ENCODE results near the gene HAO1.

The HAO1 gene

DNA sequence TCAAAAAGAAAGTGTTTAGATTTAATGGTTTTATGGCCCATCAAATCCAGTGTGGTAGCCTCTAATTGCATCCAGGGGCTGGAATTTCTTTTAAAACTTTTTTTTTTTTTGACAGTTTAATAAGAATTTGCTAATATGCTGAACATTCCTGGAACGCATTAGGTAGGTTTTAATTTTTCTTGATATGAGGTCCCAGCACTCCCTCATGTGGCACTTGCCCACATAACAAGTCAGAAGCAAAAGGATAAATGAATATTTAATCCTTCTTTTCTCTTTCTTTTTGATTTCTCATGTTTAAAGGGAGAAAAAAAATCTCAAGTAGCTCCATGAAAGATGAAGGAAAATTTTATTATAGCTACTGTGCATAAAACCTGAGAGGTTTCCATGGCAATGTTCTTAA lies 13.5 kb downstream of the HAO1 start:
- peak; percentile 22 for DNase-seq (ENCODE audit: low spot score)

DNA sequence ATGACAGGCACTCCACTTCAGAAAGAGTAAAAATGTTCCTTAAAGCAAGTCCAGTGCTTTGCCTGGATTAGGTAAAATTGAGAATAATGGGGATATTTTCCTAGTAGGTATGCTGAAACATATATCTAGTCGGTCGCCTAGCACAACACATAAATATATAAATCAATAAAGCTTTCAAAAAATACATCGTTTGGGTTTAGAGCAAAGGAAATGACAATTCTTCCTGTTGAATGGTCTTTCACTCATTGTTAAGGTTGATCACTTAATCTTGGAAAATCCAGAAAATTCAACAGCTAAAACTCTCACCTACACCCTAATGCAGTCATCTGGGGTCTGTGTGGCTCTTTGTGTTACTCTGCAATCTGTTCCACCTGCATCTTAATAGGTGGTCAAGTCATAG lies 13.9 kb downstream of the HAO1 start:
- no peak for DNase-seq (ENCODE audit: low spot score)

DNA sequence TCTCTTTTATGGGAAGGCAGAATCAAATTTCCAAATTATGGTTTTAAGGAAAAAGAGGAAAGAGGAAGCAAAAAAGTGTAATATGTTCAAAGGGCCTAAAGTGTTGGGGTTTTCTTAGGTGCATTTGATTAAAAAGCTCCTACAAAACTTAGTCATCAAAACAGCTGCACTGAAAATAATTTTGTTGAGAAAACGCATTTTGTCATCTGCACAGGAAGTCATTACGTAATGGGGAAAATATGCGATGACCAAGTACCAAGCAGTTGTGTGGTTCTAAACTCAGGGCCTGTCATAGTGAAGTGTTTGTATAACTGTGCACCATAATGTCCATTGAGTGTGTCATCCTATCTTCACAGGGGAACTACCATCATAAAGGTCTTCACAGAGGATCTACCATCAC lies 15.6 kb downstream of the HAO1 start:
- DNase-seq (ENCODE audit: low spot score): peak; percentile 69

DNA sequence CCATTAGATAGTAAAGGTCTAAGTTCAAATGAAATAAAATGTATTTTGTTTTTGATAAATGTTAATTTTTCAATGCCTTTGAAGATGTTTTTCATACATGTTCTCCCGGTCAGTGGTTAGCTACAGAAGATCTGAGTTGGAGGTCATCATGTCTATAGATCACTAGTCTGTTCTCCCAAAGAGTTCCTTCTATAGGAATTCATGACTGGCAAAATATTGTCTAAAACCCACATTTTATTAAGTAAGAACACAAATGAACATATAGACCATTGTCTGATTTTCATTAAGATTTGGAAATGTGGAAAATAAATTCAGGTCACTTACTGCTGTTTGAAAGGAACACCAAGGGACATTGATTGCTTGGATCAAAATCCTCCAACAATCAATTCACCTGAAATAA lies 23.6 kb downstream of the HAO1 start:
- DNase-seq (ENCODE audit: low spot score): no peak

DNA sequence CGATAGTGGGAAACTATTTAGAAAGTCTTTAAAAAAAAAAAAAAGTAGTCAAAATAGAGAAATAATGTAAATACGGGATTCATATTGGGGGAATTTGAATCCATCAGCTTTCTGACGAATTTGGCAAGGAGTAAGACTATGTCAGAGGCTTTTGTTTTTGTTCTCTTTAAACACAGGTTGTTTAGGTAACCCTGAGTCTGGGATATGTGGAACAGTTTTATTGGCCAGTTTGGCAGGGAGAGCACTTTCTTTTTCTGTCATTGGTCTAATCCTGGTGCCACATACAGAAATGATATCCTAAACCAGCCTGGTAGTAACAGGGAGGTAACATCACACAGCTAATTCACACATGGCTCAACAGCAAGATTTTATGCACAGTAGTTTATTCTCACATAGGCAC lies 27.7 kb downstream of the HAO1 start:
- DNase-seq (ENCODE audit: low spot score): no peak

DNA sequence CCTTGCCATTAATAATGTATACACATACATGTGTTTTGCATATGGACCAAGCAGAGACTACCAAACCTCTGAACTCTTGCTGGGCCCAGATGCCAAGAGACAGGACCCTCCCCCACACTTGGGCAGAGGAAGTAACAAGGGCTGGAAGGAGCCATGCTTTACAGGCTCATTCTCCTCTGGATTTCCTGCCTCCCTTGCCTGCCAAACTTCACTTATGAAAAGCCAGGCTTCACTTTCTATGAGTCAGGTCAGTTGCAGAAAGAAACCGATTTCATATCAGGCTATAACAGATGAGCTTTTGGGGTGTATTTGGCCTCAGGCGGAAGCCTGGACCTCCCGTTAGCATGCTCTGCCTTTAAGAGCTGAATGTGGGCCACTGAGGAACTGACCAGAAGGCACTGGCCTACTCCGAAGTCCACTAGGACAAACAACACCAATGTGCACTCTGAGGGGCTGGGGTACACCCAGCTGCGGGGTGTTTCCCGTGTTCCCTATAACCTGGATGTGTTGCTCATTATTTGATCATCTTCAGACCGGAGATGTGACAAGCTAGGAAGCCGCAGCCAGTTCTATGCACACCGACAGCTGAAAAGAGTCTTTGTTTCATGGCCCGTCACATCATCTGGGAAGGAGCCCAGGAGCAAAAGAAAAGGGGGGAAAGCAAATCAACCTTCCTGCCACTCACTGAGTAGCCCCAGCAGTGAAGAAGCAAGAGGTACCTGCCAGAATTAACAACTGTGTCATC lies 28.5 kb downstream of the HAO1 start:
- no peak for DNase-seq (ENCODE audit: low spot score)

DNA sequence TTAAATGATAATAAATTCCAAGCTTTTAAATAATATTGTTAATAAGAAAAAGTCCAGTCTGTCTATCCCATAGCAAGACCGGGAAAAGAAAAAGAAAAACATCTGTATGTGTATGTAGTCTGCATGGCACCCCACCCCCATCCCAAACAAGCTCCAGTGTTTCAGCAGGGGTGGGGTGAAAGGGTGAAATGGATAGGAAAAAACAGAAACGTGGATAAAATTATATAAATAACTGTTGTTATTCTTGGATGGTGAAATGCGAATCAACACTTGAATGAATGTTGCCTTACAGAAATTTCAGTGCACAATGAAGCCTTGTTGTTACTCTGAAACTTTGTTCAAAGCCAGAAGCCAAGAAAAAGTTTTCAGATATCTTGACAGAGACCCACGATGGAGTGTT lies 31.4 kb downstream of the HAO1 start:
- no peak for DNase-seq (ENCODE audit: low spot score)

DNA sequence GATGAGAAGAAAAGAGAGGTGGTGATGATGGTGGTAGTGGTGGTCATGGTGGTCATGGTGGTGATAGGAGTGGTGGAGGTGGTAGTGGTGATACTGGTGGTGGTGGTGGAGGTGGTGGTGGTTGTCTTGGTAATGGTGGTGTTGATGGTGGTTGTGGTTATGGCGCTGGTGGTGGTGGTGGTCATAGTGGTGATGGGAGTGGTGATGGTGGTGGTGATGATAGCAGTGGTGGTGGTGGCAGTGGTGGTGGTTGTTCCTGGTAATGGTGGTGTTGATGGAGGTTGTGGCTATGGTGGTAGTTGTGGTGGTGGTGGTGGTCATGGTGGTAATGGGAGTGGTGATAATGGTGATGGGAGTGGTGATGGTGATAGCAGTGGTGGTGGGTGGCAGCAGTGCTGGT lies 36.8 kb downstream of the HAO1 start:
- DNase-seq (ENCODE audit: low spot score): no peak

DNA sequence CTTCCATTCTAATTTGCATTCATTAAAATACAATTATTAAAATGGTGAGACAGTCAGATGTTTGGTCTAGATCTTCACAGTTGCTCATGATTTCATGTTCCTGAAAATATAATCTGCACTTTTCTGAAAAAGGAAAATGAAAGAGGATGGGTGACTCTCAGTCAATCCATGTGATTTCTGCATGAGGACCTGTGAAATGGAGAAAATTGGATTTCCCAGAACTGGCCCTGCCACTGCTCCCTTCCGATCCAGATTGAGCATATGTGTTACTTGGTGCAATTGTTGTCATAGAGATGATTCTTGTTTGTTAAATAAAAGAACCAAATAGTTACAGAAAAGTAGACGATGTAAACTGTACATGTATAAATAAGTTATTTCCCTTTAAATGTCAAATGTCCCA lies 37.4 kb downstream of the HAO1 start:
- DNase-seq (ENCODE audit: low spot score): no peak

DNA sequence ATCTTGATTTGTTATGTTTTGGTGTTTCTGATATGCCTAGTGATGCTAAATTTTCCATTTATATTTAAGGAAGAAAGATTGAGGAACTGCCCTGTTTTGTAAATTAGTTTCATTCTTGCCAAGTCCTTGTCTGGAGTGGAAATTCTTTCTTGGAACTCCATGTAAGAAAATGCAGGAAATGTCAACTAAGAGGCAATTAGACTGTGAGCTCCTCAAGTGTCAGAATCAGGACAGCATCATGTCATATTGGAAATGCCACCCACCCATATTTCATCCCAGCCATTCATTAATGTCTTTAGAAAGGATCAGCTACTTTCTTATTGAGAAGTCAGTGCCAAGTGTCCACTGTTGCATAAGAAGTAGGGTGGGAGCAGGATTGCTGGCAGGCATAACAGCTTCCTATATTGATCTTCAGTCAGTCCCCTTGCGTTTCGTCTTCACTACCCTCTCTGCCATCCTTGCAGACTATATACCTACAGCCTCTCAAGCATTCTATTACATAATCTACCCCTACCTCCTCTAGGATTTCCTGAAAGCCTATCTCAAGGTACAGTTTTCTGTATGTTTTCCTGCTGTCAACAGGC lies 42.4 kb downstream of the HAO1 start:
- DNase-seq (ENCODE audit: low spot score): no peak

DNA sequence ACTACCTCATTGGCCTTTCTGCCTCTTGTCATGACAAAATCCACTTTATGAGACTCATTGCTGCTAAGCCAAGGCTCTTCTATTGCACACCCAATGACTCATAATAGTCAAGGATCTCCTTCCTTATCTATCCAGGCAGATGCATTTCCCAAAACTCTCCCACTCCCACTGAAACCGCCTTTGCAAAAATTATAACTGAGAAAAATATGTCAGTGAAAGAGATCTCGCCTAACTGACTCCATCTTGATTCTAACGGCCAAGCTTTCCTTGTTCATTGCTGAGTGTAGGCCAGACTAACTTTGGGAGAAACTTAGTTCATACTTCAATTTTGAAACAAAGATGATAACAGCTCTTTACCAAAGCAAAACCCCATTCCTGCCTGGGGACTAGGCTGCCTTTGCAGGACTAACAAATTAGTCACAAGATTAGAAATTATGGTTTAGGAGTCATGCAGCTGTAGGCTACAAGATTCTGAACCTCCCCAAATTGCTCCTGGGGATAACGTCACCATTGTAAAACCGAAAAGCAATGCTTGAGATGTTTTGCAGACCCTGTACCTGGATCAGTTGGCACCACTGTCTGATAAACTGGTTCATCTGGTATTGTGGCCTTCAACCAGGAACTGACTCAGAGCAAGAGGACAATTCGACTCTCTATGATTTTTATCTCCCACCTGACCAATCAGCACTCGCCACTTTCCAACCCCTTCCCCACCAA lies 47.1 kb downstream of the HAO1 start:
- no peak for DNase-seq (ENCODE audit: low spot score)

DNA sequence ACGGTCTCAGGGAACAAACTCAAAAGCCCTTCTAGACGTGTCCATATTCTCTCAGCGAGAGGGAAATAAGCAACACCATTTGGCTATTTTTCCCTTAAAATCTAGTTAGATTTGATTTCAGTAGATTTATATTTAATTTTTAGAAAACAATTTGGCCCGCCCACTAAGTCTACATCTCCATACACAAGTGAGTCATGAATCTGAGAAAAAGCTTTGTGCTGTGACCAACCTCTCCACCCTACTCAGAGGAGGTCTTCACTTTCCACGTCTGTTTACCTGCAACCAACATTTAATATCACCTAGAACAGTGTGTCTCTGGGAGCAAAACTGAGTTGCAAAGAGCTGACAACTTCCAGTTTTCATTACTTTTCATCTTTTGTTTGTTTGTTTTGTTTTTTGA lies 48.6 kb downstream of the HAO1 start:
- no peak for DNase-seq (ENCODE audit: low spot score)

DNA sequence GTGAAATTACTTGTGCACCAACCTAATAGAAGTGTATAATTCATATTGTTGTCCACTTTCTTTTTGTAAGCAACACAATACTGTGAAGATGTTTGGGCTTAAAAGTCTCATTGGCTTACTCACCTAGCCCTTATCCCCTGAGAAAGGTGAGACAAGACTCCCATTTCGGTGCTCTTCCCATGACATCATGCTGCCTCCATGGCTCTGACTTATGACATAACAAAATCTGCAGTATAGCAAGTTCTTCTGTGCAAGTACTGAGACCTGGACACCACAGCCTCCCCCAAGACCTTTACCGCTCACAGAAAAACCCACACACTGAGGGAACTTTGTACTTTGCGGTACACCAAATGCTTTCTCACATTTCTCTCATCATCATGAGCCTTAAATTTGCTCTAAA lies 50.5 kb downstream of the HAO1 start:
- DNase-seq (ENCODE audit: low spot score): no peak

DNA sequence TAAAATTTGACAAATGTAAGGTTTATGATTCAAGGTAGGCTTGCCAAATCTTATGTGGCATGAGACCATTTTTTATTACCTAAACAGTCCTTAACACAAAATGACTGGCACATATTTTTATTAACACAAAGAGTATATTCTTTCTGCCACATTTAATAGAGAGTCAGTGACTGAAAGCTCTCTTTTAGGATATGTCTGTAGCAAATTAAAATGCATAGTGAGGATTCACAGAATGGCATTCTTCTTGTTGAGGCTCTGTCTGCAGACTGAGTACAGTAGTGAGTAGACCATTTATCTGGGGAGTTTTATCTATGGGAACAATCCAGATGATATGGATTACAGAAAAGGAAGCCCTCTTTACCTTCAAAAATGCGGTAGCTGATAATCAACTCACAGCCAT lies 56.5 kb downstream of the HAO1 start:
- no peak for DNase-seq (ENCODE audit: low spot score)

DNA sequence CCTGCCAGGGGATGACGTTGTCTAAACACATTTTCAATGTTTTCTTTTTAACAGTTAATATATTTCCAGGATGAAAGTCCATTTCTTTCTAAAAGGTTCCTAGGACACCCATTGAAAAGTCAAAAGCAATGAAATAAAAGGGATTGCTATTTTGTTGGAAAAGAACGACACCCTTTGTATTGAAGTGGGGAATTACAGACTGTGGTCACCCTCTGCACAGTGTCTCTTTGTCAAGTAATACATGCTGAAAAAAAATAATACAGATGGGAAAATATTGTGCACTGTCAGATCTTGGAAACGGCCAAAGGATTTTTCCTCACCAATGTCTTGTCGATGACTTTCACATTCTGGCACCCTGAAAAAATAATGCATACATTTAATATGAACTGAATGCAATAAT lies 56.9 kb downstream of the HAO1 start:
- no peak for DNase-seq (ENCODE audit: low spot score)

DNA sequence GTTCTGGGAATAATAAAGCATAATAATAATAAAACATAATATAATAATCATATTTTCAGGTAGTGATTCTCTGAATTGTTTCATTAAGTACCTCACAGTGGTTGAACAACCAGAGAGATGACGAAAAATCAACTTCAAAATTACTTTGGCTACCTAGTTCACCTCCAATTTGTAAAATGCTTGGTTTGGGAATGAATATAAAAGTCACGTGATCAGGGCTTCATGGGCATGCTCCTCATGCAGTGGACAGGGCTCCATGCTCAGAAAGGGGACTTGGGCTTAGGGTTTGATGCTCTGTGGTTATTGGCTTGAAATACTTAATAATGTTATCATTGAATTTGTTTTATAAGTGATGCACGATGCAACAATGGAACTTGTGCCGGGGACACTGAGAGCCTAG lies 58.2 kb downstream of the HAO1 start:
- no peak for DNase-seq (ENCODE audit: low spot score)

DNA sequence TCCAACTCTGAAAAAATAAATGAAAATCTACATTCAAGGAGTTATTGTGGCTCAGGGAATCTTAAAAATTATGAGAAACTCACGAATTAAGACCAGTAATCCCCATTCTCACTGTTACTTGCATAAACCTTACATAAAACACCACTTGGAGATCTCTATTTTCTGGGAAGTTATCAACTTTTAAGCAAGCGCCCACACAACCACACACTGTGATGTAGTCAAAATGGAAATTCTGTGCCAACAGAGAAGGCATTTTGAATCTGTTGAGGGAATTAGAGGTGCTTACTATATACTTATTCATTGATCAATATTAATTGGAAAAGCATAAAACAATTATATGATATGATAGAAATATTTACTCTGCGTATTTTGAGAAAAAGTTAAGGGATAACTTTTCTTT lies 58.7 kb downstream of the HAO1 start:
- DNase-seq (ENCODE audit: low spot score): no peak

DNA sequence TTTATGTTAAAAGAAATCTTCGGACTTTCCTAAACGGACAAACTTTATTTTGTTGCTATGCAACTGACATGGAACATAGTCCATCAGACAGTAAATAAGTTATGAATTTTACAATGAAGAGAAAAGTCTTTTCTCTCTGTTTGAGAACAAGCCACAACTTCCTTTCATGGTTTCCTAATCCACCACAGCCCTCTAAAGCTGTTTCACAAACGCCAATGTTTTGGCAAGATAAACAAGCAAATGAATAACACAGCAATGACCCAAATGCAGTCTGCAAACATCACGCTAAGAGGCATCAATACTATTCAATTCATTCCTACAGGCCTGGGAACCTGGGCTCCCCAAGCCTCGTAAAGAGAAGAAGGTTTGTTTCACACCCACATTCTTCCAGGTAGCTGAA lies 60.4 kb downstream of the HAO1 start:
- peak; percentile 44 for DNase-seq (ENCODE audit: low spot score)

DNA sequence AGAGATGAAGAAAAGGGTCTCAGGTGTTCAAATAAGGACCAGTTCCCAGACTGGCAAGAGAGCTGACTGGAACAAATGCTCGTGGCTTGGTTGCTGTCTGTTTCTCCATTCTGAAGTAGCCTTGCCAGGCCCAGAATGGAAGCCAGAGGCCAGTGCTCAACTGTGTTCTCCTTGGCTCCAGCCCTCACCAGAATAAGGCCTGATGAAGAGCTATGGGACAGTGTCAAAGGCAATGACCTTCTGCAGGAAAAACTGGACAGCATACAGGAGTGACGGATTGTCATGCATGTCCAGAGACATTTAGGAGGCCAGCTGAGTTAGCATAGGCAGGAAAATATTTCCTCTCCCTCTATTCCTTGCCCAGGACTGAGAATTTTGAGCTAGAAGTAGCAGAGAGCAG lies 72.2 kb downstream of the HAO1 start:
- DNase-seq (ENCODE audit: low spot score): no peak

DNA sequence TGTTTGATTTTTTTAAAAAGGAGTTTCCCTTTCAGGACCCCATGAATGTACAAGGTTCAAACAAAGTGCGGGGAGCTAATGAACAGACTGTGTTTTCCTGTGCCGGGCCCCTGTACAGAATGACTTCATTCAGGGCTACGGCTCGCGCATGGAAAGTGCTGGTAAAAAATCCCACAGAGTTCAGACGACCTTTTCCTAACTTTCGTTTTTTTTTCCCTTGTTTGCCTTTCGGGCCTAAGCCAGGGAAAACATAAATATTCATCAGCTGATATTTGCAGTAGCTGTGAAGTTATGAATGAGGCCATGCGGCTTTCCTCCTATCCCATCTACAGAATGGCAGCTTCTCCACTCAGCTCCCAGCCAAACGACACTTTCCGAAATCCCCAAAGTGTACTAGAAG lies 74.0 kb downstream of the HAO1 start:
- no peak for DNase-seq (ENCODE audit: low spot score)

DNA sequence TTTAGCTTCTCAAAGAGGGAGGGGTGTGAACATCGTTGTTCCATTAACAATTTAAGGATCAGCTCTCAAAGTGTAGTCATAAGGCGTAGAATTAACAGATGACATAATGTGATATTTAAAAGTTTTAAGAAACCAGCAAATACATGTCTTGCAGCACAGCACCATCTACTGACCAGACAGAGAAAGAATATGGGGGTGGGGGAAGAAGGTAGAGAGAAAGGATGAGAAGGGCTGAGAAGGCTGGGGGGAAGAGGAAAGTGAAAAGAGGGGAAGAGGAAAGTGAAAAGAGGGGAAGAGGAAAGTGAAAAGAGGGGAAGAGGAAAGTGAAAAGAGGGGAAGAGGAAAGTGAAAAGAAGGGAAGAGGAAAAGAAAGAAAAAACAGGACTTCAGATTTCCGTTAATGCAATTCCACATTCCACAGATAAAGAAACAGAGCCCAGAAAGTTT lies 80.9 kb downstream of the HAO1 start:
- peak; percentile 62 for DNase-seq (ENCODE audit: low spot score)

DNA sequence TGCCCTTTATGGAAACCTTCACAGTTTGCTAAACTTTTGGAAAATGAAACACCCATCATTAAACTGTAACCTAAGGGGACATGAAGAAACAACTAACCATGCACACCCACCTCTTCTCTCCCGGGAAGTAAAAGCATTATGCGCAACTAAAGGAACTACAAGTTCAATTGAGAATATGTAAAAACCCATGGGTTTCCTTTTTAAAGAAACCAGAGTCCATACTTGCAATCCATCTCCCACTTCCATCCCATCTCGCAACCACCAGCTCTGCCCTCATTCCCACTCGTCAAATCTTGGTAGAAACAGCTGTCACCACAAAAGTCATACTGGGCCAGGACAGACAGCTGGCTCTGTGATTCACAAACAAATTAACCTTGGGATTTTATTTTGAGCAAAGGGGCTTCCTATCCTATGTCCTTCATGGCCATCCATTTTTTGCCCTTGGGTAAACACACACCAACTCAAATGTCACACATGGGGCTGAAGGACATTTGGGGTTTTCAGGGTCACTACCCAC lies 81.5 kb downstream of the HAO1 start:
- no peak for DNase-seq (ENCODE audit: low spot score)

DNA sequence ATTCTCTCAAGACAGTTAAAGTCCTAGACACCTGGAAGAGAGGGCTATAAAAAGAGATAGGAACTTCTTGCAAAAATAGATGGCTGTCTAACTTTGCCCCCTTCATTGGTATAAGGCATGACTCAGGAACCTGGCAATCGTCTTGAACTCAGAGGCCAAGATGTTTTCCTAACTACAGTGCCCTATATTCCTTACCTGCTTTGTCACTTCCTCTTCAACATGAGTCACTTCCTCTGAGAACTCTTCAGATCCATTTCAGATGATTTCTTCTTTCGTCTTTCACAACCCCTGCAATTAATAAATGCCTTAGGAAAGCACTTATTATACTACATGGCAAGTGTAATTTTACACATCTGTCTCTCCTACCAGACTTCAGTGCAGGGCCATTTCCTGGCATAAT lies 83.5 kb downstream of the HAO1 start:
- DNase-seq (ENCODE audit: low spot score): peak; percentile 17
